Stimulated activated CD8-positive, alpha-beta memory T cell treated with anti-CD3 and anti-CD28 coated beads, Interleukin-4, amount 100 ng/mL, for 24 hours (primary cell): Measurements from ENCODE around the gene MFSD6.

Experiments
- DNase-seq: peaks from one replicate; pipeline ENCODE4 v3.0.0-alpha.2; 2020; ENCODE audit warnings: low read depth

Gene MFSD6

DNA sequence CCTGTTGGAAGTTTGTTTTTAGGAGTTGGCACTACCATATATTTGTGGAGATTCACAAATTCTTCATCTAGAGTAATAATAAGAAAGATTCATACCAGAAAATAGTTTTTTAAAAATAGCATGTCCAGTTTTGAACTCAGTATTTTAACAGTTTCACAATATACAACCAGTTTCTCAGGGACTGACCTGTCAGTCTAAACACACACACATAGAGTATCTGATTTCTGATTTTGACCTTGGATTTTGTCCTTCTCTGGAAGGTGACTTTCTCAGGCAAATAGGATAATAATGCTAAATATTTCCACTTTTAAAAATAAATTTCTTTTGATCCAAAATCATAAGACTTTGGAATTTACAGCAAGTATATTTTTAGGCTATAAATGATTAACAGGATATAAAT, 32.0 kb downstream of the MFSD6 start:
- DNase-seq: no peak

DNA sequence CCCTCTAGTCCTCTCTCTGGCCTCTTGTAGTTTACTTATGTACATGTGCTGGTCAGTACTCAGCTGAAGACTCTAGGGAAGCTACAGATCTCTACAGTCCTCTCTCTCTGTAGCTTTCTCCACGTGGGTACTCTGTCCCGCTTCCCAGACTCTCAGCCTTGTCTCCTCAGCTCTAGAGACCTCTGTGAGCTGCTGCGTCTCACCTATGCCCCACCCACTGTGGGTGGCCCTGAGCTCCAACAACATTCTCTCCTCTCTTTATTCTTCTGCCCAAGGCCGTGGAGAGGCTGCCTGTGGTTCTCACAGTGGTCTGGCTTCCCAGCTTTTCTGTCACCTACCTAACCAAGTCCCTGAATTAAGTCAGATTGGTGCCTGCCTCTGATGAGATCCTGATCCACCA, 33.4 kb downstream of the MFSD6 start:
- no peak for DNase-seq

DNA sequence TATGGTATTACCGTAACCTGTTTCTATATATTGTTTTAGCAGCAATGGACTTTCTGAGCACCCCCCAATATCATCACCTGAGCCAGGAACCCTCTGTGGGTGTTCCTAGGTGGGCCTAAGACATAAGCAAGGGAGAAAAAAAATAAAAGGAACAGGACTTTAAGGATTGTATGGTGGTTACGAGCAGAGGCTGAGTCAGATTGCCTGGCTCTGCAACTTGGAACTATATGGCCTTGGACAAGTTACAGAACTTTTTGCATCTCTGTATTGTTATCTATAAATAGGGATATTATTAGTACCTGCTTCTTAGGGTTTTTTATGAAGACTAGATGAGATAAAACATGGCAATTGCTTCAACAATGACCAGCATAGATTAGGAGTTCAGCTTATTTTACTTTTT, 34.9 kb downstream of the MFSD6 start:
- DNase-seq: no peak

DNA sequence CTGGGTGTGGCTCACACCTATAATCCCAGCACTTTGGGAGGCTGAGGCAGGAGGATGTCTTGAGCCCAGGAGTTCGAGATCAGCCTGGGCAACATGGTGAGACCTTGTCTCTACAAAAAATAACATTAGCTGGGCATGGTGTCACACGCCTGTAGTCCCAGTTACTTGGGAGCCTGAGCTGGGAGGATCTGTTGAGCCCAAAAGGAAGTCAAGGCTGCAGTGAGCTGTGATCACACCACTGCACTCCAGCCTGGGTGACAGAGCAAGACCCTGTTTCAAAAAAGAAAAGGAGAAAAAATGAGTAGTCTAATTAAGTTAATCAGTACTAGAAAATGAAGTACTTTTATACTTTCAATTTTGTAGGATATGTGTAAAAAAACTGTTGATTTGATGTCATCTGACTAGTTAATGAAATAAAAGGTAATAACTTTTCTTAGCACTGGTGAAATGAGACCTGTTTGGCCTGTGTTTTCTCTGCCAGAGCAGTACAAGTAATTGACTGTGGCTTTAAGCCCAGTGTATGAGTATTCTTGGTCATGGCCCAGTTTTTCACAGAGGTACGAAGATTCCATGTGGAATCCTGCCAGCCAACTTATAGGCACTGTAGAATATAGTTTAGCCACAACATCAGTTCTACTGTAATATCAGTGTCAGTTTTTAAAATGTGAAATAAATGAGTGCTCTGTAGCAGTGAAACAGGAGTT, 35.8 kb downstream of the MFSD6 start:
- DNase-seq: no peak

DNA sequence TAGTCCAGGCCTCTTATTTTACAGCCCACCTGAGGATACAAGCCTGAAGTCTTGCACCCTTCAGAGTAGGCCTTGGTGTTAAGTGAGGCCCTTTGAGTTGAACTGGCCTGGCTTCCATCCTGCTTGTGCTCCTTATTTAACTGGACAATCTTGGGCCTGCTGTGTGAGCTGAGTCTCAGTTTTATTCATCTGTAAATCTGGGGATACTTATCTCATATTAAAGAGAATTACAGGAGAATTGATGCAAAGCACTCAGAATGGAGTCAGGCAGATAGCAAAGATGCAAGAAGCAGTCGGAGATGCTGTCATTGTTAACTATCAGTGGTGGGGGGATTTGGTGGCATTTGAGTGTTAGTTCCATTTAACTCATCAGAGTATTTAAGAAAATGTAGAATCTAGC, 36.8 kb downstream of the MFSD6 start:
- no peak for DNase-seq

DNA sequence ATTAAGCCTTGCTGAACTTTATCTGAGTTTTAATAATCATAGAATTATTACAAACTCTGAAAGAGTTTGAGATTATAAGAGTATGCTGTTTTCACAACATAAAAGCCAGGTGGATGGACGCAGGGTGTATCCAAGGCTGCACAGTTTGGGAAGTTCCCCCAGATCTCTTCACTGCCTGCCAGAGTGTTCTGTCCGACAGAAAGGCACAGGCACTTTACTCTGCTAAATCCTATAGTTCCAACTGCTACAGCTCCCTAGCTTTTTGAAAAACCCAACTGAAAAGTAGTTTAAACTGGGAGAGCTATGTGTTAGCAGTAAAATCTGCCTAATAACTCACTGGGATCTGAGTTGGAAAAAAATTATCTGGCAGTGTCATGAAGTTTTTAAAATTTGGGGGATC, 38.0 kb downstream of the MFSD6 start:
- no peak for DNase-seq

DNA sequence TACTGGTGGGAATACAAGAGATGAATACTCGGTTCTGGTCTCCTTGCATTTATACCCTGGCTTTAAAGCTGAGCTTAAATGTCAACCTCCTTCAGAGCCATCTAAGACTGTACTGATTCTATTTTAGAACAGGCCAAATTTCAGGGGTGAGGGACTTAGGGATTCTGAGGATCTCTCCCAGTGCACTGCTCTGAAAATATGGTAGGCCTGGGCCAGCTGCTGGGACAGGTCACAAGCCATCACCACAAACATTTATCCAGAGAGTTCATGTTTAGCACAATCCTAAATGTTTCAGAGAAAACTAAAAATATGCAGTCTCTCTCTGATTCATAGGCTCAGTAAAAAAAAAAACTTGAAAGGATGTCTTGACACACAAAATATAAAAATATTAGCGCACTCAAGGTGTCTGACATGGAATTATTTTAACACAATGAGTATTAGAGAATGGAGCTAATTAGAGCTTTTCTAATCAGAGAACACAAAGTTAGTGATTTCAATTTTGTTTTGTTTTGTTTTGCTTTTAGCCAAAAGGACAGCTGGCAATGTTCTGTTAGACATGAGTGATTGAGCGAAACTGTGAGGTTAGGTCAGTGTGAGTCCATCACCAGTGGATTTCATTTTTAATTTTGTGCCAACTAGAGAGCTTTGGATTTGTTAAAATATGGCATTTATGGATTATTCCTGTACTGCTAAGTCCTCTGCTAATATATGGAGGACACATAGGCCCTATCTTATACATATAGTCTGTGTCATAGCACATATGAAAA, 38.8 kb downstream of the MFSD6 start:
- DNase-seq: no peak

DNA sequence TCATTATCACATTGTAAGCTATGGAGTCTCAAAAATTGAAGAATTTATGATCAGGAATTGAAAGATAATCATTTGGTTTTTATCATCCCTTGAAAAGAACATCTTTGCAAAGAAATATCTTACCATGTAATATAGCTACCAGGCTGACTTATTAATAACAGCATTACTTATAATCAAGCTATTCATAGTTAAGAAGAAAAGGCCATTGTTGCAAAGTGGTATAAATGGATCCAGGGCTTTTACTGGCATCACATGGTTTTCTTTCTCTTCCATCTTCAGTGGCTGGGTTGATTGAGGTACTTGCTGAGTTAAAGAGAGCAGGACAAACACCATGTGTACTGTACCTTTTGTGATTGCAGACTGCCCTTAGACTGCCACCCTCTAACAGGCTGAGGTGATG, 39.6 kb downstream of the MFSD6 start:
- no peak for DNase-seq

DNA sequence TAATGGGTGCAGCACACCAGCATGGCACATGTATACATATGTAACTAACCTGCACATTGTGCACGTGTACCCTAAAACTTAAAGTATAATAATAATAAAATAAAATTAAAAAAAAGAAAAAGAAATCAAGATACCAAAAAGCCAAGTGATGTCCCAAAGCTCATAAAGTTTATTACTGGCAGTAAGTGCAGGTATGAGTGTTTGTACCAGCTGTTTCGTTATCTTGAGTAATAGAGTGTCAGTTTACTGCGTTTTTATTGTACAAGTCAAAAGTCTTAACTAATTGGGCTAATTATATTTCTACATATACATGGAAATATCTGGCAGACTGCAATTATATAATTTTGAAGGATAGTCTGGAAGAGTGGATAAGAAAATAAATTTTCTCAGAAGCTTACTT, 41.8 kb downstream of the MFSD6 start:
- DNase-seq: no peak

DNA sequence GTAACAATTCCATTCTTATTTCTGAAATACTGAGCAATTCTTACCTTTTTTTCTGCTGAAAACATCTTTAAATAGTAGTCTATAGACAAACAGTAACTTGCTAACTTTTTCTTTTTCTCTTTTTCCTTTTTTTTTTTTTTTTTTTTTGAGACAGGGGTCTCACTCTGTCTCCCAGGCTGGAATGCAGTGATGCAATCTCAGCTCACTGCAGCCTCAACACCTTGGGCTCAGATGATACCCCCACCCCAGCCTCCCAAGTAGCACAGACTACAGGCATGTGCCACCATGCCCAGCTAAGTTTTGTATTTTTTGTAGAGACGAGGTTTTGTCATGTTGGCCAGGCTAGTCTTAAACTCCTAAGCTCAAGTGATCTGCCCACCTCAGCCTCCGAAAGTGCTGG, 42.2 kb downstream of the MFSD6 start:
- no peak for DNase-seq

DNA sequence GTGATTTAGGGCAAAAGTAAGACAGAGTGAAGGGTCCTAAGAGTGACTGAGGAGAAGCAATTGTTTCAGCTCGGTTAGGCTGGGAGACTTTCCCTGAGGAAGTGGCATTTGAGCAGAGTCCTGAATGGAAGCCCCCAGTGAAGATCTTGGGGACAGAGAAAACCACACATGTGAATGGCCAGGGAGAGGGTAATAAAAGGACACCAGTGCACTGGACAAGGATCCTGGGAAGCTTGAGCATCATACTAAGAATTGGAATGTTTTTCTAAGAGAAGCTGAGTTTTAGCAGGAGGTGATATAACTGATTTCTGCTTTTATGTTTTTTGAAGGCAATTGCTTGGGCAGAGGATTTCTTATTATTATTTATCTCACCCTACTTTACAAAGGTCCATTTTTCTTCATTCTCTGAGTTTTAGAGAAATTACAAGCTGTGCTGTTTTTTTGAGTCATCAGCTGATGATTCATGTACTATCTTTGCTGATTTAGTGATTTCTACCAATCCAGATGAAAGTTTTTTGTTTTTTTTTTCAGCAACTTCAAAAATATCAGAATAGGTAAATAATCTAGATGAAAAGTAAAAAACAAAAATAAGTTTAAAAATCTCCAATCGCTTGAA, 43.5 kb downstream of the MFSD6 start:
- no peak for DNase-seq

DNA sequence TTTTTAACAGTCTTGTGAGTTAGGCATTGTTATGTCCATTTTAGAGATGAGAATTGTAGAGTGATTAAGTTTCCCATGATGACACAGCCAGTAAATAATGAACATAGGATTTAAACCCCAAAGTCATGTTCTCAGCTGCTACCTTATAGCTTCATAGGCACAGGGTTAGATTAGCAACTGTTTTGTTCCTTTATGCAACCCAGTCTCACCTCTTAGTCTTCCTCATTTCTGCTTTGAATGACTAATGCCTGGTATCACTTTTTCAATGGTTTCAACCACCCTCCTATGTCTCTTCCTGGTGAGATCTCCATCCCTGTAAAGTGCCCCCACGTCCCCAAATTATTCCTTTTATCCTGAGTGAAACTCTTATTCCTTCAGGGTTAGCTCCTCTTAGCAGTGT, 44.3 kb downstream of the MFSD6 start:
- DNase-seq: no peak

DNA sequence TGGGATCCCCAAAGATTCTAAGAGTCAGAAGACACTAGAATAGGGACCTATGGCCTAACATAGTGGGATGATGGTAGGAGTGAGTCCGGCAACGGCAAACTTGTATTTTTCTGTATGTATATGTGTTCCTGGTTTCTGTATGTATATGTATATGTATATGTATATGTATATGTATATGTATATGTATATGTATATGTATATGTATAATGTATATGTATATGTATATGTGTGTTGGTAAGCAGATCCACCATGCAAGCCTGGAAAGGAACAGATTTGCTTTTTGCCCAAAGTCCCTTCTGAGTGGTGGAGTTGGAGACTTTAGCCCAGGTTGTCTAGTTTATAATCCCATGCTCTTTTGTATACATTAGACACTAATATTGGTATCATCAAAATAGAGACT, 46.6 kb downstream of the MFSD6 start:
- no peak for DNase-seq

DNA sequence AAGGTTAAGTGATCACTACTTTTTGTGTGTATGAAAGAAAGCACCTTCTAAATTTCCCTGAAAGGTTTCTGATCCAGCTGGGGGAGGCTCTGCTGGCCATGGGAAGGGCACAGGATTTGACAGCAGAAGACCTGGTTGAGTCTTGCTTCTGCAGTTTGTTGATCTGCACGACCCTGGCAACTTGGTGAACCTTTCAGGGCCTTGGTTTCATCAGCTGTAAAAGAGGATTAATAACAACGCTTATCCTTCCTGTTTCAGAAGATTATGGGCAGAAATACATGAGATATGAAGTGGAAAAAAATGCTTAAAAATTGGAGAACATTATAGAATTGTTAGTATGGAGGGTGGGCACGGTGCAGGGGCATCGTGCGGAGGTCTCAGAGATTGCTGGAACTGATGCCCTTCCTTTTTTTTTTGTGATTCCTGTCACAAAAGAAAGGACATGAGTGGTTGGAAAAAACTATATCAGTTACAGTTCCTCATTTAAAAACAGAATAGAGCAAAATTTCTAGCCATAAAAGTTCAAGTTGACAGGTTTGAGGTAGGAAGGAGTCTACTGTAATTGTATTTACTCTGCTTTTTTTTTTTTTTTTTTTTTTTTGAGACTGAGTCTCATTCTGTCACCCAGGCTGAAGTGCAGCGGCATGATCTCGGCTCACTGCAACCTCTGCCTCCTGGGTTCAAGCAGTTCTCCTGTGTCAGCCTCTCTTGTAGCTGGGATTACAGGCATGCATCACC, 47.4 kb downstream of the MFSD6 start:
- no peak for DNase-seq

DNA sequence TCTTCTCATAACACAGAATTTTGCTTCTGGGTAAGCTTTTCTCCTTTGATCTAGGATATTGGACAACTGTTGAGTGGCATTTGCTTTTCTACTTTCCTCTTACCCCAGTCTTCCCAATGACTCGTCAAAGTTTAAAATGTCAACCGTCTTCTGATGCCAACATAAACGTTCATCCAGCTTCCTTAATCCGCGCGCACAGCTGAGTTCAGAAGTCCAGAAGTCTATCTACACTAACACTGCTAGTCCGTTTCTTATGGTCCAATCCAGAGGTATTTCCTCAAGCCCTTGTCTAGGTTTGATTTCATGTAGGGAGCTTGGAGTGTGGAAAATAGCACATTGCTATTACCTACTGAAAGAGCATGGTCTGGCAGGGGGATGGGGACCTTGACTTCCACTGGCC, 48.7 kb downstream of the MFSD6 start:
- DNase-seq: no peak

DNA sequence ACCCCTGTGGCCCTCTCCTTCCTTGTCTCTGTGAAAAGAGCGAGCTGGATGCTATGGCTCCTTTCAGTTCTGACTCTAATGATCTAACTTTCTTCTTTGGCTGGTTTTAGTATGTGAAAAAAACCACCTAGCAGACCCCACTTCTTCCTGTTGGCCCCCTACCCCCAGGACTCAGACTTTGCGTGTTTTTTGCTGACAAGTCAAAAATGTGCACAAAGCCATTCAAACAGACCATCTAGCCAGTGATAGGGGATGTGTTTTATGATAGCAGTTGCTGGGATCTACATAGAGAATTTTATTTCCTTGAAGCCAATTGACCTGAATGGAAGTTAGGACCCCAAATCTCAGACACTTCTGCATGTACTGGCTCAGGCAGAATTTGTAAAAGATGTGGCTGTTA, 49.1 kb downstream of the MFSD6 start:
- no peak for DNase-seq

DNA sequence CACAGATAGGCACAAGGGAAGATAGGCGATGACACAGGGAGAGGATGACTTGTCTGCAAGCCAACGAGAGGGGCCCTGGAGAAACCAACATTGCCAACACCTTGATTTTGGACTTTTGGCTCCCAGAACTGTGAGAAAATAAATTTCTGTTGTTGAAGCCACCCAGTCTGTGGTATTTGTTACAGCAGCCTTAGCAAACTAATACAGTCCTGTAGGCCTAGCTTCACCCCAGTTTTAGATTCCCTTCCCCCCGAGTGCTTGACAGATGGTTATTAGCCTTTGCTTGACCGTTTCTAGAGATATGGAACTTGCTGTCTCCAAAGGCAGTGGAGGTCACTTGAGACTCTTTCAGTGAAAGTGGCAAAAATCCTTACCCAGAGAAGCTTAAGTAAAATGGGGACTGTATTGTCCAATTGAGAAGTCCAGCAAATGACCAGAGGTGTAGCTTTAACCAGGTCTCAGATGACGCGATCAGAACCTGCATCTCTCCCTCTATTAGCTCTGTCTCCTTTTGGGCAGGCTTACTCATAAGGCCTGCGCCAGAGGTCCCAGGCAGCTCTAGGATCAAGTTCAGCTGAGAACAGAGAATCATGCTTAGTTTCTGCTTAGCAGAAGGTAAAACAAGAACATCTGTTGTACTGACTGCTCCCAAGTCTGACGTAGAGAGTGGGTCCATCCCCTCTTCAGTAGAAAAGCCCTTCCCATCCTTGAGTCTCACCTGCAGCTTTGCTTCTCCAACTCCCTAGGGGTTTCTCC, 50.4 kb downstream of the MFSD6 start:
- DNase-seq: no peak

DNA sequence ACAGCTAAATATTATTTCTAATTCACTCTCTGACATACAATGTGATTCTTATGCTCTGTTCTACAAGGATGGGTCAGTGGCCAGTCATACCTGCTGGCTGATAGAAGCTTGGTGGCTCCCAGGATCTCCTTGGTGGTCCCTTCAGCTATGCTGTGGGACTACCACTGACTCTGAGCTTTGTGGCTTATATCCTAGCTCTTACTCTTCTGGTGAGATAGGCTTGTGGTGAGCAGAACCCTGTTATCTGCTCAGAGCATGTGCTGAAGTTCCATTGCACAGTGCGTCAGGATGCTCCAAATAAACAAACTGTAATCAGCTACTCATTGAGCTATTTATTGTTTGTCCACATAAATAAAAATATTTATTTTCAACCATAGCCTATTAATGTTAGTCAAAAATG, 51.7 kb downstream of the MFSD6 start:
- no peak for DNase-seq

DNA sequence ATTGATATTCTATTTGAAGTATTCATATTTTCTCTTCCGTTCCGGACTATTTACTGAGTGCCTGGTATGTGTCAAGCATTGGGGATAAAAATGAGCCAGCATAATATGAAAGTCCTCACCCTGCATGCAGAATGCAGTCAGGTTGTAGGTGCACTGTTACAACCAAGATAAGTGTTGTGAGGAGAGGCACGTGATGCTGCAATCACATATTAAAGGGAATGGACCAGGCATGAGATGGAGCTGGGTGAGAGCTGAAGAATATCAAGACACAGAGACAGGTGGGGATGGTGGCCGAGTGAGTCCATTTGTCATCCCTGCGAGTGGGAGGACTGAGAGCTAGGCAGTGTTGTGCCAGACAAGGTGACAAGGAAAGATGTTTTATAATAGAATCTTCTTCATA, 52.3 kb downstream of the MFSD6 start:
- no peak for DNase-seq

DNA sequence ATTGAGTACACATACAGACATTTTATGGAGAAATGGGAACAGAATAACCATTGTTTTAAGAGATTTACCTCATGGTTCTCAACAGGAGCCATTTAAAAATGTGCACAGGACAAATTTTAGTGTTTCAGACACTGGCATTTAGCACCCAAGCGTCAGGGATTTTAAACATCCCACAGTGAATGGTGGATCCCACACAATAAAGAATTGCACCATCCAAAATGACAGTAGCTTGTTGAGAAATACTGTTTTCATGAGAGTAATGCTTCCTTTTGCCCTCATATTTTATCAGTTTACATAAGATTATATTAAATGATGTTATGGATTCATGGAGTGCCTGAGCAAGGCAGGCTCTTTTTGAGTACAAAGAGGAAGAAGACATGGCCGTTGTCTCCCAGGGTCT, 54.0 kb downstream of the MFSD6 start:
- no peak for DNase-seq

DNA sequence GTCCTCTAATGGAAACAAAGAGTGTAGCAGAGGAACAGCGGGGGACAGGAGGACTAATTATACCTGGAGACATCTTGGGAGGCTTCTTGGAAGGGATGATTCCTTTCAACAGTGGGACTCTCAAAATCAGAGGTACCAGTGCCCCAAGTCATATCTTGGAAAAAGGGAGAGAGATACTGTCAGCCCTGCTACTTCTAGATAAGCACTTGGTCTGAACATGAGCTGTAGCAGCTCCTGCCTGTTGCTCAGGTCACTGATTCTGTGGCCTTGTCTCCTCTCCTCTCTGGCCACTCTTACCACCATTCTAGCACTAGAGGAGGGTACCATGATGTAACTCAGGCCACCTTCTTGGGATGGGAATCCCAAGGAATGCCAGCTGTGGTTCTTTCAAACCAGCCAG, 54.5 kb downstream of the MFSD6 start:
- no peak for DNase-seq

DNA sequence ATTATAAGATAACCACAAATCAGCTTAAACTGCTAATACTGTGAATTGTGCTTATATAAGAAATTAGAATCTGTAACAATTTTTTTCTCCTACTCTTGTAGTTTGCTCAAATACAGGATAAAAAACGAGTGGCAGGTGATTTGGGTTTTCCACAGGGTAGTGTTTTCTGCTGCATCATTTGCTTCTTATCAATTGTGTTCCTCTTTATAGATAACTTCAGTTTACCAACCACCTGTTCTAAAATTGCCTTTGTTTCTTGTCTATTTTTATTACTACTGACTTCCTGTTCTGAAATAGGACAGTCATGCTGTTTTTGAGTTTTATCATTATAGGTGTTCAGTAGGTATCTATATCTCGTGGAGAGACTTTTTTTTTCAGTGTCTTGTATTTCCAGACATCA, 56.9 kb downstream of the MFSD6 start:
- no peak for DNase-seq
